Osteocyte (in vitro differentiated cells): ENCODE measurements around the gene PELI2. TPM values are rescaled to one million over a fixed set of nuclear protein-coding genes. Genes with fewer than 3 reads are reported as not detected.

Experiments used
- DNase-seq: peaks from one replicate; pipeline ENCODE4 v3.0.0; 2021; ENCODE audit warnings: mixed read lengths; ENCODE audit not compliant: unreplicated experiment; ENCODE audit errors: extremely low spot score
- H3K27ac Mint-ChIP-seq: one replicate; pipeline ENCODE4 v1.8.0; 2021; ENCODE audit warnings: mild to moderate bottlenecking, mixed read lengths; ENCODE audit not compliant: unreplicated experiment
- H3K27me3 Mint-ChIP-seq: one replicate; pipeline ENCODE4 v1.8.0; 2021; ENCODE audit warnings: mixed read lengths; ENCODE audit not compliant: unreplicated experiment
- H3K36me3 Mint-ChIP-seq: one replicate; pipeline ENCODE4 v1.8.0; 2021; ENCODE audit warnings: mixed read lengths; ENCODE audit not compliant: unreplicated experiment
- H3K4me1 Mint-ChIP-seq: one replicate; pipeline ENCODE4 v1.8.0; 2021; ENCODE audit warnings: mixed read lengths; ENCODE audit not compliant: unreplicated experiment
- H3K4me3 Mint-ChIP-seq: one replicate; pipeline ENCODE4 v1.8.0; 2021; ENCODE audit warnings: mild to moderate bottlenecking, moderate library complexity, mixed read lengths; ENCODE audit not compliant: unreplicated experiment
- H3K9me3 Mint-ChIP-seq: one replicate; pipeline ENCODE4 v1.8.0; 2021; ENCODE audit warnings: mixed read lengths; ENCODE audit not compliant: unreplicated experiment
- CTCF ChIP-seq: fragments of 200-600 bp; sonication (generic); IDR thresholded peaks from 2 replicates; pipeline ENCODE4 v1.5.0; 2021; ENCODE audit warnings: antibody characterized with exemption, mild to moderate bottlenecking, moderate library complexity
- total RNA-seq: library from RNA; stranded (reverse); gene quantifications from 2 replicates; pipeline ENCODE4 v1.2.1, GENCODE V29; 2021

PELI2 gene
- total RNA-seq, 1 donor from 2014 or later = 15.0 TPM

DNA sequence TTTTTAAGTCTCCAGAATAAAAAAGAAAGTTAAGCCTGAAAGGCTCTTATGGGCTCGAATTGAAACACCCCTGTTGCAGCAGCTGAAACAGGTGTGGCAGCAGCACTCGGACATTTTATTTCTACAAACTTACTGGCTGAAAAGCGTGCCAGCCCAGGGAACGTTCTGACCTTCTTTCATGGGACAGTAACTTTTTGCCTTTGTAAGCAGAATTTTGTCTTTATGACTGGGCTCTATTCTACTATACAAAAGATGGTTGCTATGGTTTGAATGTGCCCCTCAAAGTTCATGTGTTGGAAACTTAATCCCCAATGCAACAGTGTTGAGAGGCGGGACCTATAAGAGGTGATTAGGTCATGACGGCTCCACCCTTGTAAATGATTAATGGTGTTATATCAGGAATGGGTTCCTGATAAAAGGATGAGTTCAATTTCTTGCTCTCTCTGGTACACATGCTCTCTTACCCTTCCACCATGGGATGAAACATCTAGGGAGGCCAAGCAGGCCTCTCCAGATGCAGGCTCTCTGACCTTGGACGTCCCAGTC lies 52.7 kb downstream of the PELI2 start:
- H3K4me3 Mint-ChIP-seq = no peak overlapping the region
- peaks cover 12% of the 10 kb centered on the region for H3K9me3 Mint-ChIP-seq
- H3K27me3 Mint-ChIP-seq = no peaks in the 10 kb centered on the region
- peak overlapping the region; percentile 52 for H3K27ac Mint-ChIP-seq
- no peak for TF ChIP-seq CTCF
- DNase-seq = no peak
- peaks cover 11% of the 10 kb centered on the region for H3K4me1 Mint-ChIP-seq
- peaks cover 6% of the 10 kb centered on the region for H3K36me3 Mint-ChIP-seq

DNA sequence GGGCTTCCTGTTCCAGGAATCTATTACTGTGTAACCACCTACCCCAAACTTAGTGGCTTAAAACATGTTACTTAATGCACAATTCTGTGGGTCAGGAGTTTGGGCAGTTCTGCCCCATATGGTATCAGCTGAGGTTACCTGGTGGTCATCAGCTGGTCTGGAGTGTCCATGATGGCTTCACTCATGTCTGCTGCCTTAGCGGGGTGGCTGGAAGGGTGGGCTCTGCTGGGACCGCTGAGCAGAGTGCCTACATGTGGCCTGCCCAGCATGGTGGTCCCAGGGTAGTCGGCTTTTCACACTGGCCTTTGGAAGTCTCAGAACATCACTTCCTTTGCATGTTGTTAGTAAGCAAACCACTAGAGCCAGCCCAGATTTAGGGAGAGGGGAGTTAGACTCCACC lies 53.9 kb downstream of the PELI2 start:
- H3K9me3 Mint-ChIP-seq = peaks cover 4% of the 10 kb centered on the region
- no peak for TF ChIP-seq CTCF
- H3K4me1 Mint-ChIP-seq = peaks cover 11% of the 10 kb centered on the region
- H3K4me3 Mint-ChIP-seq = no peak overlapping the region
- H3K27me3 Mint-ChIP-seq = no peaks in the 10 kb centered on the region
- peak overlapping the region; percentile 75 for H3K27ac Mint-ChIP-seq
- no peak for DNase-seq
- peaks cover 4% of the 10 kb centered on the region for H3K36me3 Mint-ChIP-seq

- peaks cover 11% of the 10 kb centered on the region for H3K4me1 Mint-ChIP-seq
- no peaks in the 10 kb centered on the region for H3K9me3 Mint-ChIP-seq
- peak overlapping the region; percentile 75 for H3K27ac Mint-ChIP-seq
- H3K4me3 Mint-ChIP-seq = no peak overlapping the region
- H3K36me3 Mint-ChIP-seq = no peaks in the 10 kb centered on the region
- H3K27me3 Mint-ChIP-seq = no peaks in the 10 kb centered on the region
- no peak for DNase-seq
- no peak for TF ChIP-seq CTCF
Measured at GRCh38 chr14:56172571-56172971, 54.4 kb downstream of the PELI2 start.

- no peaks in the 10 kb centered on the region for H3K27me3 Mint-ChIP-seq
- TF ChIP-seq CTCF = no peak
- H3K4me1 Mint-ChIP-seq = peaks cover 11% of the 10 kb centered on the region
- no peak overlapping the region for H3K4me3 Mint-ChIP-seq
- H3K36me3 Mint-ChIP-seq = peaks cover under 1% of the 10 kb centered on the region
- no peak for DNase-seq
- no peak overlapping the region for H3K27ac Mint-ChIP-seq
- H3K9me3 Mint-ChIP-seq = no peaks in the 10 kb centered on the region
Measured at GRCh38 chr14:56173365-56173922, 55.2 kb downstream of the PELI2 start.

DNA sequence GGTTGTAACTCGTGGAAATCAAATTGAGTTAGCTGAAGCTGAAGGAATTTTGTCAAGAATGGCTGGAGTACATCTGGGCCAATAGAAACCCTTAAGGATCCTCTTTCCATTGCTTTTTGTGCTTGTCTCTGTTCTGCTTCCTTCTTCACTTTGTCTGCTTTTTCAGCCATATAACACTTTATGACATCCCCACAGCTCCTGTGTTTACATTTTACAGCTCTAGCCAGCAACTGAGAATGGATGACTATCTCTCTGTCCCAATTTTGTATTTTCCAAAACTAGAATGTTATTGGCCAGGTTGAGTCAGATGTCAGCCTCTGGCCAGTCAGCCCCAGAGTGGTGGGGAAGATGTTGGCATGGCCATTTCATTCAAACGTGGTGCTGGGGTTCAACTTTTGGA lies 57.6 kb downstream of the PELI2 start:
- TF ChIP-seq CTCF = no peak
- H3K4me1 Mint-ChIP-seq = peaks cover 28% of the 10 kb centered on the region
- no peak overlapping the region for H3K4me3 Mint-ChIP-seq
- no peak overlapping the region for H3K27ac Mint-ChIP-seq
- no peaks in the 10 kb centered on the region for H3K9me3 Mint-ChIP-seq
- H3K36me3 Mint-ChIP-seq = peaks cover 2% of the 10 kb centered on the region
- no peak for DNase-seq
- H3K27me3 Mint-ChIP-seq = no peaks in the 10 kb centered on the region
